HepG2 (cell line): Measurements from ENCODE around the gene B4GALT5. TPM values are rescaled to one million over a fixed set of nuclear protein-coding genes. Genes with fewer than 3 reads are reported as not detected.

Experiments
- HOXD1 ChIP-seq: sonication (generic); formaldehyde crosslinking; IDR thresholded peaks from 2 replicates; pipeline ENCODE4 v1.5.0; 2020; ENCODE audit warnings: missing genetic modification reagents
- KMT2A ChIP-seq: sonication (generic); formaldehyde crosslinking; IDR thresholded peaks from 2 replicates; pipeline ENCODE4 v1.4.0; 2020; ENCODE audit warnings: missing genetic modification reagents
- PITX1 ChIP-seq: sonication (generic); formaldehyde crosslinking; IDR thresholded peaks from 2 replicates; pipeline ENCODE4 v1.5.1; 2020; ENCODE audit warnings: mild to moderate bottlenecking, missing genetic modification reagents
- ZBTB43 ChIP-seq: sonication (generic); formaldehyde crosslinking; conservative IDR thresholded peaks from 2 replicates; pipeline ENCODE4 v1.4.0; 2020; ENCODE audit warnings: missing genetic modification reagents
- ZNF12 ChIP-seq: sonication (generic); formaldehyde crosslinking; IDR thresholded peaks from 2 replicates; pipeline ENCODE4 v1.5.0; 2020; ENCODE audit warnings: missing genetic modification reagents
- ZNF253 ChIP-seq: sonication (generic); formaldehyde crosslinking; IDR thresholded peaks from 2 replicates; pipeline ENCODE4 v1.8.0; 2022; ENCODE audit warnings: mild to moderate bottlenecking, missing genetic modification reagents, borderline replicate concordance
- ZNF264 ChIP-seq: sonication (generic); formaldehyde crosslinking; IDR thresholded peaks from 2 replicates; pipeline ENCODE4 v1.4.0; 2020; ENCODE audit warnings: missing genetic modification reagents
- ZNF333 ChIP-seq: sonication (generic); formaldehyde crosslinking; IDR thresholded peaks from 2 replicates; pipeline ENCODE4 v1.4.0; 2020; ENCODE audit warnings: mild to moderate bottlenecking, missing genetic modification reagents, borderline replicate concordance
- polyA plus RNA-seq, 8 experiments: library from polyadenylated mRNA; depleted of rRNA in 3 of 8; stranded (reverse) in 7 of 8; unstranded in 1 of 8; fragments of >200 nt; fragmentation: Illumina TruSeq in 4 of 8; extraction: Trizol in 4 of 8; gene quantifications; 2 replicates each; pipeline versions ENCODE4 v1.2.1 to v1.2.3, GENCODE V29; 2011 to 2016; ENCODE audit warnings: low read depth in 4 of 8, missing spikeins in 1 of 8, mixed read lengths in 1 of 8; ENCODE audit not compliant: insufficient read depth in 1 of 8
- total RNA-seq, 5 experiments: library from RNA; depleted of rRNA; stranded (reverse); fragments of >200 nt; fragmentation: Illumina TruSeq; extraction: Trizol; gene quantifications; 2 replicates each; pipeline ENCODE4 v1.2.3, GENCODE V29; 2016; ENCODE audit warnings: low read depth in 1 of 5
- TF ChIP-seq, protein P1 (sequence below): sonication (generic); formaldehyde crosslinking; IDR thresholded peaks from 2 replicates; pipeline ENCODE4 v1.8.1; 2023; ENCODE audit warnings: mild to moderate bottlenecking, missing genetic modification reagents
- TF ChIP-seq, protein P2 (sequence below): IDR thresholded peaks from 2 replicates; pipeline ENCODE4 v1.6.1; 2016; ENCODE audit warnings: low read depth, borderline replicate concordance
- TF ChIP-seq, protein P3 (sequence below): sonication (generic); formaldehyde crosslinking; IDR thresholded peaks from 2 replicates; pipeline ENCODE4 v1.4.0; 2020; ENCODE audit warnings: missing genetic modification reagents
- TF ChIP-seq, protein P4 (sequence below): sonication (generic); formaldehyde crosslinking; IDR thresholded peaks from 2 replicates; pipeline ENCODE4 v1.4.0; 2020; ENCODE audit warnings: mild to moderate bottlenecking, missing genetic modification reagents, borderline replicate concordance

The B4GALT5 gene
- total and polyA plus RNA-seq, 2 of the 13 experiments (the other 11 are each of a cell fraction or from before 2014, with no cell fraction given) = 27.3 to 30.9 TPM

DNA sequence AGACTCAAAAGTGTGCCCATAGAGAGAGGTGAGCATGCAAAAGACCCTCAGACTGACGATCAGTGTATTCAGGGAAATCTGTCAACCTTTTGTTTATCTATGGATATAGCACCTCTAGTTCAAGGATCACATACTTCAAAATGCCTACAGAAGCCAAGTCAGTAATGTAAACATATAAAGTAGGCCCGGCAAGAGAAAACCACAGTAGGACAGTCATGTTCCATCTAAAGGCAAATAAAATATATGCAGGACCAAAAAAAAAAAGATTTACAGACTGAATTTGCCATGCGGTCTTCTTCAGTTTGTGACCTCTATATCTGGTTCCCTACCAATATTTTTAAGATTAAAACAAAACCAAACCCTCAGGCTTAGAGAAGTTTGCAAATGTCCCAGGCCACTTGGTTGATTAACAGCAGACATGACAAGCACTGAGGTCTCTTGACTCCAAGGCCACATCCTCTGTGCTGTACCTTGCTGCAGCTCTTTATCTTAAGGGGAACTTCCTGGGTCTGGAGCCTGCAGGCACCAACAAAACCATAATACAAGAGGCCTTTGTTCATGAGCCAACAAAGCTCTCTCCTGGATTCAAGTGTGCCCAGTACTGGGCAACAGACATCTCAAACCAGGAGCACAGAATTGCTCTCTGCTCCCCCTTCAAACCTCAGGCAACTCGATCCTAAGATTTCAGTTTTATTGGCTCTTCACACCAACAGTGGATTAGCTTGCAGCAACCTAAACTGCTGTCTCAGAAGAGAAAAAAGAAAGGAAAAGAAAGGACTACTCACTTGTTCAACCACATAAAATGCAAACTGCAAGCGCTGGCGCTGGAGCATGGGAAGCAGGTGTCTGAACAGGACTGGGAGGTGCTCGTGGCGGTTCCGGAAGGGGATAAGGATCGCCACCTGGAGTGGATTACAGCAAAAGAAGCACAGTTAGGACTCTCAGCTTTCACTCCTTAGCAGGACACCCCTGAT lies 71.7 kb downstream of the B4GALT5 start (continued):
- TF ChIP-seq HOXD1 (no peak), ZNF333 (CRISPR knock-in tag) (no peak), ZNF264 (0 out of 2 replicates have a peak, but pooled peaks have one; percentile 14), ZNF253 (CRISPR knock-in tag) (peak; percentile 68; the same call in 1 of the 2 replicates), KMT2A (CRISPR knock-in tag) (no peak), ZNF12 (CRISPR knock-in tag) (peak; percentile 72), ZBTB43 (CRISPR knock-in tag) (0 out of 2 replicates have a peak, but pooled peaks have one; percentile 43), PITX1 (CRISPR knock-in tag) (peak; percentile 50; the same call in 1 of the 2 replicates)
- TF ChIP-seq, protein P1, sequence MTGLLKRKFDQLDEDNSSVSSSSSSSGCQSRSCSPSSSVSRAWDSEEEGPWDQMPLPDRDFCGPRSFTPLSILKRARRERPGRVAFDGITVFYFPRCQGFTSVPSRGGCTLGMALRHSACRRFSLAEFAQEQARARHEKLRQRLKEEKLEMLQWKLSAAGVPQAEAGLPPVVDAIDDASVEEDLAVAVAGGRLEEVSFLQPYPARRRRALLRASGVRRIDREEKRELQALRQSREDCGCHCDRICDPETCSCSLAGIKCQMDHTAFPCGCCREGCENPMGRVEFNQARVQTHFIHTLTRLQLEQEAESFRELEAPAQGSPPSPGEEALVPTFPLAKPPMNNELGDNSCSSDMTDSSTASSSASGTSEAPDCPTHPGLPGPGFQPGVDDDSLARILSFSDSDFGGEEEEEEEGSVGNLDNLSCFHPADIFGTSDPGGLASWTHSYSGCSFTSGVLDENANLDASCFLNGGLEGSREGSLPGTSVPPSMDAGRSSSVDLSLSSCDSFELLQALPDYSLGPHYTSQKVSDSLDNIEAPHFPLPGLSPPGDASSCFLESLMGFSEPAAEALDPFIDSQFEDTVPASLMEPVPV = no peak
- TF ChIP-seq, protein P2, sequence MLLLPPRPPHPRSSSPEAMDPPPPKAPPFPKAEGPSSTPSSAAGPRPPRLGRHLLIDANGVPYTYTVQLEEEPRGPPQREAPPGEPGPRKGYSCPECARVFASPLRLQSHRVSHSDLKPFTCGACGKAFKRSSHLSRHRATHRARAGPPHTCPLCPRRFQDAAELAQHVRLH (CRISPR knock-in tag) = peak; percentile 28; the same call in 1 of the 2 replicates
- TF ChIP-seq, protein P3, sequence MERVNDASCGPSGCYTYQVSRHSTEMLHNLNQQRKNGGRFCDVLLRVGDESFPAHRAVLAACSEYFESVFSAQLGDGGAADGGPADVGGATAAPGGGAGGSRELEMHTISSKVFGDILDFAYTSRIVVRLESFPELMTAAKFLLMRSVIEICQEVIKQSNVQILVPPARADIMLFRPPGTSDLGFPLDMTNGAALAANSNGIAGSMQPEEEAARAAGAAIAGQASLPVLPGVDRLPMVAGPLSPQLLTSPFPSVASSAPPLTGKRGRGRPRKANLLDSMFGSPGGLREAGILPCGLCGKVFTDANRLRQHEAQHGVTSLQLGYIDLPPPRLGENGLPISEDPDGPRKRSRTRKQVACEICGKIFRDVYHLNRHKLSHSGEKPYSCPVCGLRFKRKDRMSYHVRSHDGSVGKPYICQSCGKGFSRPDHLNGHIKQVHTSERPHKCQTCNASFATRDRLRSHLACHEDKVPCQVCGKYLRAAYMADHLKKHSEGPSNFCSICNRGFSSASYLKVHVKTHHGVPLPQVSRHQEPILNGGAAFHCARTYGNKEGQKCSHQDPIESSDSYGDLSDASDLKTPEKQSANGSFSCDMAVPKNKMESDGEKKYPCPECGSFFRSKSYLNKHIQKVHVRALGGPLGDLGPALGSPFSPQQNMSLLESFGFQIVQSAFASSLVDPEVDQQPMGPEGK (CRISPR knock-in tag) = 0 out of 2 replicates have a peak, but pooled peaks have one; percentile 23
- TF ChIP-seq, protein P4, sequence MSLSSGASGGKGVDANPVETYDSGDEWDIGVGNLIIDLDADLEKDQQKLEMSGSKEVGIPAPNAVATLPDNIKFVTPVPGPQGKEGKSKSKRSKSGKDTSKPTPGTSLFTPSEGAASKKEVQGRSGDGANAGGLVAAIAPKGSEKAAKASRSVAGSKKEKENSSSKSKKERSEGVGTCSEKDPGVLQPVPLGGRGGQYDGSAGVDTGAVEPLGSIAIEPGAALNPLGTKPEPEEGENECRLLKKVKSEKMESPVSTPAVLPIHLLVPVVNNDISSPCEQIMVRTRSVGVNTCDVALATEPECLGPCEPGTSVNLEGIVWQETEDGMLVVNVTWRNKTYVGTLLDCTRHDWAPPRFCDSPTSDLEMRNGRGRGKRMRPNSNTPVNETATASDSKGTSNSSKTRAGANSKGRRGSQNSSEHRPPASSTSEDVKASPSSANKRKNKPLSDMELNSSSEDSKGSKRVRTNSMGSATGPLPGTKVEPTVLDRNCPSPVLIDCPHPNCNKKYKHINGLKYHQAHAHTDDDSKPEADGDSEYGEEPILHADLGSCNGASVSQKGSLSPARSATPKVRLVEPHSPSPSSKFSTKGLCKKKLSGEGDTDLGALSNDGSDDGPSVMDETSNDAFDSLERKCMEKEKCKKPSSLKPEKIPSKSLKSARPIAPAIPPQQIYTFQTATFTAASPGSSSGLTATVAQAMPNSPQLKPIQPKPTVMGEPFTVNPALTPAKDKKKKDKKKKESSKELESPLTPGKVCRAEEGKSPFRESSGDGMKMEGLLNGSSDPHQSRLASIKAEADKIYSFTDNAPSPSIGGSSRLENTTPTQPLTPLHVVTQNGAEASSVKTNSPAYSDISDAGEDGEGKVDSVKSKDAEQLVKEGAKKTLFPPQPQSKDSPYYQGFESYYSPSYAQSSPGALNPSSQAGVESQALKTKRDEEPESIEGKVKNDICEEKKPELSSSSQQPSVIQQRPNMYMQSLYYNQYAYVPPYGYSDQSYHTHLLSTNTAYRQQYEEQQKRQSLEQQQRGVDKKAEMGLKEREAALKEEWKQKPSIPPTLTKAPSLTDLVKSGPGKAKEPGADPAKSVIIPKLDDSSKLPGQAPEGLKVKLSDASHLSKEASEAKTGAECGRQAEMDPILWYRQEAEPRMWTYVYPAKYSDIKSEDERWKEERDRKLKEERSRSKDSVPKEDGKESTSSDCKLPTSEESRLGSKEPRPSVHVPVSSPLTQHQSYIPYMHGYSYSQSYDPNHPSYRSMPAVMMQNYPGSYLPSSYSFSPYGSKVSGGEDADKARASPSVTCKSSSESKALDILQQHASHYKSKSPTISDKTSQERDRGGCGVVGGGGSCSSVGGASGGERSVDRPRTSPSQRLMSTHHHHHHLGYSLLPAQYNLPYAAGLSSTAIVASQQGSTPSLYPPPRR (CRISPR knock-in tag) = peak; percentile 49; the same call in 1 of the 2 replicates
